IgD-negative memory B cell (primary cell): ENCODE data around the gene INTS2. TPM values are rescaled to one million over a fixed set of nuclear protein-coding genes. Genes with fewer than 3 reads are reported as not detected.

ENCODE experiments used
- polyA plus RNA-seq: library from polyadenylated mRNA; unstranded; fragments of 300-500 nt; fragmentation: Illumina TruSeq; gene quantifications from one replicate; pipeline ENCODE4 v1.2.3, GENCODE V29; 2021

Gene INTS2
- polyA plus RNA-seq, 1 donor from 2014 or later = 2.9 TPM

Other genes starting within 250 kb of the INTS2 start
- 2.7 TPM for gene BRIP1, start 64.5 kb downstream of the INTS2 start, polyA plus RNA-seq
- gene MED13, start 137.3 kb upstream of the INTS2 start, polyA plus RNA-seq = 3.7 TPM